NCI-H774 (cell line): ENCODE results near the gene BPIFB4.
"Not testable (repeated sequence)": the region's sequence is repeated elsewhere in the genome, so short reads cannot be mapped to it uniquely, and the experiment has no call there.

Experiments used
- DNase-seq: peaks from one replicate; lab custom pipeline; 2025; lab: John Stamatoyannopoulos, UW

The BPIFB4 gene

DNA sequence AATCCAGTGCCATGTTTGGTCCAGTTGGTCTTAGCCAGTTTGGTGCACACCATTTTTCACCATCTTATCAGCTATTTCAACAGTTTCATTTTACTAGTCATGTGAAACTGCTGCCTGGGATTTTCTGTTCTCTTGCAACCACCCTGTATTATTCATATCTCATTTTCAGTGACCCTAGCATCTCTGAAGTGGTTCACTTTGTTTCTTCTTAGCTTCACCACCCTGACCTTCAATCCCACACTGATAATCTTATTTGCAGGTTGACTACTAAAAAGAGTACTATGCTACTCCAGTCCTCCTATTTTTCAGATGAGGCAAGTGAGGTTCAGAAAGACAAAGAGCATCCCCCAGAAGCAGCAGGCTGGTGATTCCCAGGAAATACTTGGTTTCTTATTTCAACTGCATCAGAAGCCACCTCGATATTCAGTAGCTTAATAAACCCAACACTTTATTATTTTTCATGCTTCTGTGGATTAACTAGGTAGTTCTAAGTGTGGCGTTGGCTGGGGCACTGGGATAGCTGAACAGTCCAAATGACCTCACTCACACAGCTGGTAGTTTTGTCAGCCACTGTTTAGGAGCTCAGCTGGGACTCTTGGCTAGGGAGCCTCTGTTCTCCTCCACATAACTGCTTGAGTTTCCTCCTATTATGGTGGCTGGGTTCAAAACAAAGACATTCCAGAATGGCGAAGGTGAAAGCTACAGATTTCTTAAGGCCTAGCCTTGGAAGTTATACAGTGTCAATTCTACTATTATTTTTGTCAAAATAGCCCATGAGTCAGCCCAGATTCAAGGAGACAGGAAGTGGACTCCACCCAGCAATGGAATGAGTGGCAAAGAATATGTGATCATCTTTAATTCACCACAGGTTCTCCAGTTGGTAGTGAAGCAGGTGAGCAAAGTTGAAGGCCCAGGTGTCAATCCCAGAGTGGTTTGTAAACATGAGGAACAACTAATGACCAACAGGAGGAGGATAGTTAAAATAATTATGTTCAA is 40.6 kb downstream of the BPIFB4 start:
- no peak for DNase-seq

DNA sequence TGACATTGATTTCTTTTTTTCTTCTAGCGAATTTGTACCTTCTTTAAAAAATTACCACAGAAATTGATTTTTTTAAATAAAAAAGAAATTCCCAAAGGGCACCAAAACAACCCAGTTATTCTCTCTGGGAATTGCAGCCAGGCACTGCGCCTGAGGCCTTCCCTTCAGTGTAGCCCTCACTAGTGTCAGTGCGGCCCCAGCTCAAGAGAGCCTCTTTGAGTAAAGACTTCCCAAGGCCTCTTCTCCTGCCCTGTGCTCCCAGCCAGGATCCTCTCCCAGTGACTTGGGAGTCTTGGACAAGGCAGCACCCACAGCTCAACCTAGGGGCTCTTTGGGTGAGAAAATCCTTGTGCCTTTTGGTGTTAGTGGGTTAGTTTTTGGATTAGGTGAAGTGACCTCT is 41.5 kb downstream of the BPIFB4 start:
- no peak for DNase-seq

DNA sequence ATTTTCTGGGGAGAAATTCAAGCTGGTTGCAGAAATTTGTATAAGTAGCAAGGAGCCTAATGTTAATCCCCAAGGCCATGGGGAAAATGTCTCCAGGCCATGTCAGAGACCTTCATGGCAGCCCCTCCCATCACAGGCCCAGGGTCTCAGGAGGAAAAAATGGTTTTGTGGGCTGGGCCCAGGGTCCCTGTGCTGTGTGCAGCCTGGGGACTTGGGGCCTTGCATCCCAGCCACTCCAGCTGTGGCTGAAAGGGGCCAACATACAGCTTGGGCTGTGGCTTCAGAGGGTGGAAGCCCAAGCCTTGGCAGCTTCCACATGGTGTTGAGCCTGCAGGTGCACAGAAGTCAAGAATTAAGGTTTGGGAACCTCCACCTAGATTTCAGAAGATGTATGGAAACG is 42.9 kb downstream of the BPIFB4 start:
- DNase-seq: not testable (repeated sequence)

DNA sequence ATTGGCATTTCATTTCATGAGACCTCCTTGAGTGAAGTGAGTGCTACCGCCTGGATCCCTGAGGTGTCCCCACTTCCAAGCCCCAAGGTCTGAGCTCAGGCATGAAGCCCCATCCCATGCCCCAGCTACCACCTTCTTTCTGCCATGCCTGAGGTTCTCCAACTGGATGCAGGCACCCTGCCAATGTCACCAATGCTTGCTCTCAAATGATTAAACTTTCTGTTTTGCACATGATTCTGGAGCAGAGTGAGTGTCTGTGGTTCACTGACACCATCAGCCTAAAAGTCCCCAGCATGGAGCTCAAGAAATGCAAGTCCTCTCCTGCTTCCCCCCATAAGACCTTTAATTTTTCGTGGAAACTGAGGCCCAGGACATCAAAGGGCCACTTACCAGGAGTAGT is 44.8 kb downstream of the BPIFB4 start:
- no peak for DNase-seq

DNA sequence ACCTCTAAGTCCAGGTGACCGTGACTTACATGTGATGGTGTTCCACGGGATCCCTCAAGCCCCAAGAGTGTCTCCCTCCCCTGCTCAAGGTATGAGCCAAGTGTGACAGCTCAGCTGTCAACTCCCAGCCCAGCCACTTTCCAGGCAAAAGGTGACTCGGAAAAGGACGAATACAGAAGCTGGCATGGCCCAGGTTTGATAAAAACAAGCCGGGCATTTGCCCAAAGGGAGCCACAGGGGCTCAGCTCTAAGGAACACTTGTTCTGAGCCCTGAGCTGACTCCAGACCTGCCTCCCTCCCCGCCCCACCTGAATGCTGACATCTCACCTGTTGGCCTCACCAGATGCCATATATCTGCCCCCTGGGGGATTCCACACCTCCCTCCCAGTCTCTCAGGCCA is 45.6 kb downstream of the BPIFB4 start:
- no peak for DNase-seq

DNA sequence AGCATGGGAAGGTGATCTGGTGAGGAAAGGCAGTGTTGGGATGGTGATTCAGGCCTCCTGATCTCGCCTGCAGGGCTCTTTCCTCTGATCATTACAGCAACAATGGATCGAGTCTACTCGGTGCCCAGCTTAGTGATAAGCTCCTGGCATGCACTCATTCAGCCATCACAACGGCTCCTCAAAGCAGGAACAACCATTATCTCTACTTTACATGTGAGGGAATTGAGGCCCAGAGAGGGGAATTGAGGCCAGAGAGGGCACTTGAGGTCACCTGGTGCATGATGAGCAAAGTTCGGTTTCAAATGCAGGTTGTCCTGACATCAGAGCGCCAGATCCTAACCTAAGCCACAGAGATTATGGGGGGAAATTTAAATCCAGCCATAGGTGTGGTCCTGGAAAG is 46.5 kb downstream of the BPIFB4 start:
- no peak for DNase-seq

DNA sequence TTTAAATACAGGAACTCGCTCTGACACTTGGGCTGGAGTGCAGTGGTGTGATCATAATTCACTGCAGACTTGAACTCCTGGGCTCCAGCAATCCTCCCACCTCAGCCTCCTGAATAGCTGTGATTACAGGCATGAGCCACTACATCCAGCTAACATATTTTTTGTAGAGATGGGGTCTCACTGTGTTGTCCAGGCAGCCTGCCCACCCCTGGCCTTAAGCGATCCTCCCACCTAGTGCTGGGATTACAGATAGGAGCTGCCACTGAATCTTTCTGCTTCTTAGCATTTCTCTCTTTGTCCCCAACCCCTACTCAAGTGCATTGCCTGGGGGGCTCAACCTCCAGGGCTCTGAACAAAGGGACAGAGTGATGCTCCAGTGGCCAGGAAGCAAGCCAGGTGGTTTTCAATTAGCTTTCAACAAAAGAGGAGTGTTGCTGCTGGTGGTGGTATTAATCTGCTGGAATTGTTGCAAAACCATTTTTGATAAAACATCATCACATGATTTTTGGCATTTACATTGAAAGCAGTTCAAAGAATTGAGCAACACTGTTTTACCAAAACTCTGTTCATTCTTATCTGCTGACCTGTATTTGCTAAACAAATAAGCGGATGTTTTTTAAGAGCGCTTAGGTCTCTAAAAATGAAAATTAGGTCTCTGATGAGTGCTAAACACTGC is 48.1 kb downstream of the BPIFB4 start:
- DNase-seq: peak; percentile 36

DNA sequence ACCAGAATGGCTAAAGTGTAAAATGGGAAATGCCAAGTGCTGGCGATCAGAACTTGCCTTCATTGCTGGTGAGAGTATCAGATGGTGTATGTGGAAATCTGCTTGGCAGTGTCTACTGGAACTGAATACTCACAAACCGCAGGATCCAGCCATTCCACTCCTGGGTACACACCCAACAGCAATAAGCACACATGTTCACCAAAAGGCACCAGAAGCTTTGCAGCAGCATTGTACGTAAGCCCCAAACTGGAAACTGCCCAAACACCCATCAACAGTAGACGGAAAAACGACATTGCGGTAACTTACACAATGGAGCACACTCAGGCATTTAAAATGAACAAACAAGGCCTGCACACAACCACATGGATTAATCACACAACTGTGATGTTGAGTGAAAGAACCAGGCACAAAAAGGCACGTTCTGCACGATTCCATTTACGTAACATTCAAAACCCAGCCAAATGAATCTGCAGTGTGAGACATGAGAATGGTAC is 51.2 kb downstream of the BPIFB4 start:
- DNase-seq: peak; percentile 96

DNA sequence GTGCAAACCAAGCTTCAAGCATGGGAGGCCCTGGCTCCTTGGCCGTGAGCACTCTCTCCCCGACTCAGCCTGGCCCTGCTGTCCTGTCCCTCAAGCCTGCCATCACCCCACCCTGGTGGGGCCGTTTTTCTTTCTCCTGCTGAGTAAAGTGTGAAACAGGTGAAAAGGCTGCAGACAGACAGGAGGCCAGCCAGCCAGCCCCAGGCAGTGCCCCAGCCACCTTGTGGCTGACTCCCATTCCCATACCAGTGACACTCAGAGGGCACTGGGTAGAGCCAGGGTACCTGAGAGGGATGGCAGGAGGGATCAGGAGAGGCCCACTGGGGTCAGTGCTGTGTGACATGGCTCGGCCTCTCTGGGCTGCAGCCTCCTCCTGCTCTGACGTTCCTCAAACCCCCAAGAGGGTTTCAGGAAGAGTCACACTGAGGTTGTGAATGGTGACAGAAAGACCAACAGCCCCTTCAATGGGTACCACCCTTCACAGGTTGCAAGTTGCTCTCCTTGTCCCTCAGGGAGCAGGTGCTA is 52.6 kb downstream of the BPIFB4 start:
- DNase-seq: no peak

DNA sequence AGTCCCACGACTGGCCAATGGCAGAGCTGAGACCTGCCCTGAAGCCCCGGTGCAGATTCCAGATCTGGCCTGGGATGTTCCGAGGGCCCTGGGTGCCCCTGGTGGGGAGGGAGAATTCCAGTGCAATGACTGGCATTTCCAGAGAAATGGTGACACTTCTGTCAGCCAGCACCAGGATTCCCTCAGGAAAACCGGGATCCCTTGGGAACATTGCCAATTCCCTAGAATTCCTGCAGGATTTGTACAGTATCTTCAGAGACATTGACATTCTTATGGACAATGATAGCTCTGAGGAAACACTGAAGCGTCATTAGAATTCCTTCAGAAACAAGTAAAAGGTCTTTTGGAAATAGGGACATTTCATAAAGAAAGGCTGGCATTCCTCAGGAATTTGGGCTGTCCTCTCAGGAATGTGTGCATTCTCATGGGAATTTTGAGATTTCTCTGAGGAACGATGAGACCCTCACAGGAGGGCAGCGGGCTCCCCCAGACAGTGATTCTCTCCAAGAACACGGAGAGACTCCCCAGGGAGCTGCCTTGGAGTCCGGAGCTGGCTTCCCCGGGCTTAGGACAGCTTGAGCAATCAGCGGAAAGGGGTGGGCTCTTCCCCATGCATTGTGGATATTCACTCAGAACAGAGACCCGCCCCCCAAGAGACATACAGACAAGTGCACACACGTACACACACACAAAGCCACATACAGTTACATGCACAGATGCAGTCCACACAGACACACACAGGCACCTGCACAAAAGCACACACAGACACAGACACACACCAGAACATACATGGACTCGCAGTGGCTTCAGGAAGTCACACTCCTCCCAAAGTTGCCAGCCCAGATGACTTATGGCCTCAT is 53.3 kb downstream of the BPIFB4 start:
- DNase-seq: no peak

DNA sequence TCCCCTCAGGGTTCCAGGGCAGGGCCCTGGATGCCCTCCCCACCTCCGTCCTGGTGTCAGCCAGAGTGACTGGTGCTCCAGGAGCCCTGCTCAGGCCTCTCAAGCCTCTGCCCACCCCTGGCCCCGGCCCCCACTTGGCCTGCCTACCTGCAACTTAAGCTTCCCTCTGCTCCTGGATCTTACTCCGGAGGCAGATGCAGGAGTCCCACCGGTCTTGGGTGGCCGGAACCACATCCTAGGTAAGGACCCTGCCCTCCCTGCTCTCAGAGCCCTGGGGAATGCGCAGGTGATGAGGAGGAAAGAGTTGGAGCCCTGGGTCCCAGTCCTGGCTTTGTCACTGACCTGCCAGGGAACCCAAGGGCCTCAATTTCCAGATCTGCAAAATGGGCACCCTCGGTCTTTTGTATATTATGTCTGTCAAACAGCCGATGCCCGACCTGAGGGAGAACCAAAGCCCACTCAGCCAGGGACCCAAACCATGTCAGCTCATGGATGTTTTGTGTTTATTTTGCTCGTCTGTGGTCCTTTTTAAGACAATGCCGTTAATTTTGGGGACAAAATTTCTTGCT is 54.0 kb downstream of the BPIFB4 start:
- no peak for DNase-seq

DNA sequence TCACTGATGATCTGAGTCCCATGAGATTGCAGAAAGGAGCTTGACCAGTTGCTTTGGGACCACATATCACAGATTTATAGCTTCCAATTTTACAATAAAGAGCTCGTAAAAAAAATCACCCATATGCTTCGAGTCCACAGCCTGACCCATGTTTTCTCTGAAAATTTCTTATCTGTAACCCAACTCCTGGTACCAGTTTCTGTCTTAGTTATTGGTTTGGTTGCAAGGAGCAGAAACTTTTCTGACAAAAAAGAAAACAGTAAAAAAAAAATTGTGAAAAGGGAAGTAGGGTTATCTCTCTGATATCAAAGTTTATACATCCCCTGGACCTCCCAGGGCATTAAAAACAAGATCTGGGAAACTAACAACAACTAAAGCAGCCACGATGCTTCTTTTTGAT is 57.8 kb downstream of the BPIFB4 start:
- DNase-seq: no peak

DNA sequence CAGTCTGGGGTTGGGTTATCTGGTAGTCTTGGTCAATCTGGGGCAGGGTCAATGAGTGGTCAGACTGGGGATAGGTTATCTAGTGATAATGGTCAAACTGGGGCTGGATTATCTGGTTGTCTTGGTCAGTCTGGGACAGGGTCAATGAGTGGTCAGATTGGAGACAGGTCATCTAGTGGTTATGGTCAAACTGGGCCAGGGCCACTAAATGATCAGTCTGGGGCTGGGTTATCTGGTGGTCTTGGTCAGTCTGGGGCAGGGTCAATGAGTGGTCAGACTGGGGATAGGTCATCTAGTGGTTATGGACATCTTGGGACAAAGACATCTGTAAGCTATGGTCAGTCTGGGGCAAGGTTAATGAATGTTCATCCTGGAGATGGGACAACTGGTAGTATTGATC is 60.0 kb downstream of the BPIFB4 start:
- DNase-seq: no peak

DNA sequence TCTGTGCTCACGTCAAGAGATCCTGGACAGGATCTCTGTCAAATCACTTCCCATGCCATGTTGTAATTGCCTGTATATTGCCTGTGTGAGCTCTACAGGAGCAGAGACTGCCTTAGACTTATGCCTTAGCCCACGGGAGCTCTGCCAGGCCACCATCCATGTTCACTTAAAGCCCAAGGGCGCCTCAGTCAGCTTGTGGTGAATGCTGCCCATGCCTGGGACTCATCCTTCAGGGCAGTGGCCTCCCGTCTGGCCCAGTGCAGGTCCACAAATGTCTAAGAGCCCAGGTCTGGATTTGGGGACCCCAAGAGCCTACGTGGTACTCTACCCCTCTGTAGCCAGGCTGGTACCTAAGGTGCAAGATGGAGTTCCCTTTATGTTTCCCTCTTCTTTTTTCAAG is 66.1 kb downstream of the BPIFB4 start:
- DNase-seq: no peak

DNA sequence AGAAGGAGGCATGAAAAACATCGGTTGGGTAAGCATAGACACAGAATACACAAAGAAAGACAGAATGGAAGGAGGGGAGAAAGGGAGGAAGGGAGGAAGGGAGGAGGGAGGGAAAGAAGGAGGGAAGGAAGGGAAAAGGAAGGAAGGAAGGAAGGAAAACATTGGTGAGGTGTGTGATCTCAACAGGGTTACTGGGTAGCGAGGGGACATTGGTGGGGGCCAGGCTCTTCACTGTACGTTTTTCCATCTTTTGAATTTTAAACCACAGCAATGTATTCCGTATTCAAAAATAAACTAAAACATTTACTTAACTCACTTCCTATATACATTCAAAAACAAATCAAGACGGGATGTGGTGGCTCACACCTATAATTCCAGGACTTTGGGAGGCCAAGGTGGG is 67.9 kb downstream of the BPIFB4 start:
- DNase-seq: no peak

DNA sequence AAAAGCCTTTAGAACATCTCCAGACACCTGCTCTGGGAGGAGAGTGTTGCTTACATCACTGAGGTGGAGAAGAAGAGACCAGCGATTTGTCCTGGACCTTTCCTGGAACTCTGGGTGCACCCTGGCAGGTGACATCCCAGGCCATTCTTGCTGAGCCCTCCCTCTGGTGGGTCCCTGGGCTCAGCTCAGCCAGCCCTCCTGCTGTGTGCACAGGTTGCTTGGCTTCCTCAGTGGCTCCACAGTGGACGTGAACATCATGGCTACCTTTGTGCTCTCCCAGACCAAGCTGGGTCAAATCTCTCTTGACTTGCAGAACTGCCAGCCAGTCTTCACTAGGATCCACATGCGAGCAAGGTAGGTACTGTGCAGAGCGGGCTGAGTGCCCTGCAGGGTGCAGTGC is 68.6 kb downstream of the BPIFB4 start:
- no peak for DNase-seq

DNA sequence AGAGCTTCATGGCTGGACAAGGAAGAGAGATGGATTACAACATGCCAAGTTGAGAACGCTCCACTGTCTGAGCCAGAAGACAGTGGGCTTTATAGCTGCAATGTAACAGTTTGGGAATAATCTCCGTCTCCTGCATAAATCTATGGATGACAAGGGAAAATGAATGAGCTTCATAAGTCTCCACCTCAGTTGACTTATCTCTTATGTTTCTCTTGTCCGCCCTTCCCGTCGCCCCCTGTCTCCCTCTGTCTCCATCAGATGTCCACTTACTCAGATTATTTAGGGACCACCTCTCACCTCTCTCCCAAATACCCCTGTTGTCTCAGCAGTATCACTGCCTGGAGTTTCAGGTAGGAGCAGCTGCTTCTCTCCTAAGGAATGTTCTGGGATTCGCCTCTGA is 74.8 kb downstream of the BPIFB4 start:
- no peak for DNase-seq

DNA sequence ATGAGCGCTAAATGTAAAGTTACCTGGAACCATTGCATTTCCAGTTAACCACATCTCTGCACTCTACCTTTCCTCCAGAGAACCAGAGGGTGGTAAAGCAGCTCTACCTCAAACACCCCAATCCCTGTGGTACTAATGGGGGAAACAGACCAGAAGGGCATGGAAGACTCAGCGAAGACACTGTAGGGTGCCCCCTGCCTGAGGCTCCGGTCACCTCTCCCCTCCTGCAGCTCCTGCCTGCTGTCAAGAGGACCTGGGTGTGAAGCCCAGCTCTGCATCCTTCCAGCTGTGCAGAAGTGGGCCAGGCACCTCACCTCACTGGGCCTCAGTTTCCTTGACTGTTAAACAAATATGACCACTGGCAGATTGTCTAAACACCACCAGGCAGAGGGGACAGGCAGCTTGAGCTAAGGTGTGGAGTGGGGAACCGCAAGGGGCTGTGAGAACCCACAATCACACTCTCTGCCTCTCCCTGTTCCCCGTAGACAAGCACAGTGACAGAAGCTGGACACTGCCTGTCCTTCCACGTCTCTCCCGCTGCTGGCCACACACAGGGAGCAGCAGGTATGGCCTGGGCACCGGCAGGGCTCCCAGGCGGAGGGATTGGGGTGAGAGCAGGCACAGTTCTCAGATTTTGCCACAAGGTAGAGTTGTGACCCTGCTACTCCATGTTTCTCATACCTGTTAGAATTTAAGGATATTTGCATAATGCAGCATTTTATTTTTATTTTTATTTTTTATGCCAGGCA is 79.4 kb downstream of the BPIFB4 start:
- no peak for DNase-seq

DNA sequence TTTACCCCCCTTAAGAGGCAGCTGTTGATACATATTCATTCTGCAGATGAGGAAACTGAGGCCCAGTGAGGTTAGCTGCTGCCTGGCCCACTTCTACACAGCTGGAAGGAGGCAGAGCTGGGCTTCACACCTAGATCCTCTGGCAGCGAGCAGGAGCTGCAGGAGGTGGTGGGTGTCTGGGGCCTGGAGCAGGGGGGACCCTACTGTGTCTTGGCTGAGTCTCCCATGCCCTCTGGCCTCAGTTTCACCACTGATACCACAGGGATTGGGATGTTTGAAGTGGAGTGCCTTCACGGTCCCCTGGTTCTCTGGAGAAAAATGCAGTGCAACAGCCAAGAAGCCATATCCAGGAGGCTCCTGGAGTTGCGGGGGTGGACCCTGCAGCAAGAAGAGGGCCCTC is 80.3 kb downstream of the BPIFB4 start:
- no peak for DNase-seq

DNA sequence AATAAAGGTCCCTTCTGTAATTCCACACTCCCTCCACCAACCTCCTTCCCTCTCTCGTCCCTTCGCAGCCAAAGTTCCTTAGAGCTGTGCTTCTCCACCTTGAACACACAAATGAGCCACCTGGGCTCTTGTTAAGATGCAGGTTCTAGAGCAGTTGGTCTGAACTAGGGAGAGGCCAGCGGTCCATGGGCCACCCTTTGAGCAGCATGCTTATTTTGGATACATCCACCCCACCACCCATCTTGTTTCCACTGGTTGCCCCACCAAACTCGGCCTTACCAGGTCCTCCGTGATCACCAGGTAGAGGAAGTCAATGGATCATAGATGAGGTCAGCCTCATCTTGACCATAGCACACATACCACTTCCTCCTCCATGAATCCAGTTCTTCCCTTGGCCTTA is 81.2 kb downstream of the BPIFB4 start:
- no peak for DNase-seq
